Sigmoid colon (tissue), 4 donors: ENCODE measurements around the gene RTP1.

ENCODE experiments used
- CTCF ChIP-seq, 4 experiments: fragments of 450-650 bp in 3 of 4; fragments of 200-600 bp in 1 of 4; IDR thresholded peaks; one replicate each; pipeline ENCODE4 v1.5.1; 2016 to 2019; ENCODE audit warnings: antibody characterized with exemption in 4 of 4, mild to moderate bottlenecking in 3 of 4, moderate library complexity in 2 of 4
- POLR2A ChIP-seq, 2 donors: fragments of 450-650 bp; IDR thresholded peaks; one replicate each; pipeline ENCODE4 v1.6.1; 2016; ENCODE audit warnings: antibody characterized with exemption in 2 of 2, mild to moderate bottlenecking in 2 of 2, moderate library complexity in 2 of 2
- POLR2AphosphoS5 ChIP-seq, 4 donors: sonication (generic); formaldehyde crosslinking; IDR thresholded peaks; one replicate each; pipeline ENCODE4 v1.6.1; 2017; ENCODE audit warnings: antibody characterized with exemption in 4 of 4

- TF ChIP-seq POLR2A (IDR thresholded peaks at IDR 0.05) (no peak), CTCF (IDR thresholded peaks at IDR 0.05) (no peak), POLR2AphosphoS5 (IDR thresholded peaks at IDR 0.05) (no peak)
These were observed 12.8 kb downstream of the RTP1 start for GRCh38 chr3:187210091-187210490.
